ENCODE measurements around the gene GRID1. TPM values are rescaled to one million over a fixed set of nuclear protein-coding genes. Genes with fewer than 3 reads are reported as not detected.

Gene GRID1
- total and polyA plus RNA-seq, 9 of the 15 experiments (the other 6 are each of a cell fraction or from before 2014, with no cell fraction given) = 0.01 to 7.2 (median 1.2) TPM

GRCh38 chr10:86179961-86180360 lies 186.6 kb downstream of the GRID1 start:
- Histone ChIP-seq H3K9me3 (replicated peaks; ENCODE audit: control insufficient read depth, insufficient read depth, low read depth, low read length) (no peaks in the 10 kb centered on the region), H3K4me1 (replicated peaks in 1 of 2; ENCODE audit: control insufficient read depth in 2 of 2, insufficient read depth in 2 of 2, low read length in 2 of 2) (no peaks in the 10 kb centered on the region), H3K4me3 (no peak overlapping the region), H3K4me2 (ENCODE audit: insufficient read depth, low read length) (no peak overlapping the region), H3K79me2 (ENCODE audit: control insufficient read depth, insufficient read depth, low read length) (no peaks in the 10 kb centered on the region), H3K9ac (ENCODE audit: insufficient read depth in 1 of 2, low read depth in 2 of 2, low read length in 2 of 2) (no peak overlapping the region), H3K9me1 (ENCODE audit: control insufficient read depth, insufficient read depth, low read length) (no peaks in the 10 kb centered on the region), H4K20me1 (replicated peaks; ENCODE audit: control insufficient read depth, insufficient read depth, low read length) (0 out of 2 replicates have a peak, but pooled peaks cover 5% of the 10 kb centered on the region), H3K36me3 (ENCODE audit: control insufficient read depth, insufficient read depth, low read length) (no peaks in the 10 kb centered on the region), H3K27me3 (ENCODE audit: control insufficient read depth in 2 of 2, insufficient read depth in 2 of 2, low read length in 2 of 2) (peaks cover 0 to 8% of the 10 kb centered on the region in 2 experiments; a peak in 1 of 5 replicates), H3K27ac (ENCODE audit: extremely low read depth, low read depth, low read length) (no peak overlapping the region), H2AFZ (ENCODE audit: low read depth, low read length) (no peak overlapping the region)
- in situ Hi-C loops (cut with MboI) = no loop called here
- intact Hi-C loops (cut with micrococcal nuclease) = no loop called here
- WGBS (ENCODE audit: insufficient coverage, low coverage, missing lambda C conversion rate) = 0% methylated on average over 6 of the region's 7 CpGs
- DNase-seq (ENCODE audit: extremely low read depth in 1 of 4, low spot score in 3 of 4) (no peak), FAIRE-seq (no peak), ATAC-seq (no peak)
- BruUV-seq (replicated peaks) = no TSS peak
- TF ChIP-seq U2AF1 (optimal IDR thresholded peaks at IDR 0.05; ENCODE audit: low read depth, low read length) (no peak), STAT5B (CRISPR knock-in tag; IDR thresholded peaks at IDR 0.05) (no peak), ZKSCAN3 (CRISPR knock-in tag; IDR thresholded peaks at IDR 0.05) (no peak), NRF1 (conservative IDR thresholded peaks at IDR 0.05 in 1 of 2, IDR thresholded peaks at IDR 0.05 in 1 of 2) (no peak), SMARCC2 (IDR thresholded peaks at IDR 0.05; ENCODE audit: low read depth) (no peak), SREBF2 (CRISPR knock-in tag; IDR thresholded peaks at IDR 0.05) (no peak), SMARCA4 (IDR thresholded peaks at IDR 0.05) (no peak), MAFG (tag; conservative IDR thresholded peaks at IDR 0.05) (no peak), ZBTB12 (CRISPR knock-in tag; IDR thresholded peaks at IDR 0.05) (no peak), EZH2 (IDR thresholded peaks at IDR 0.05; ENCODE audit: borderline replicate concordance, low read depth, low read length) (no peak), HOXB6 (CRISPR knock-in tag; IDR thresholded peaks at IDR 0.05; ENCODE audit: borderline replicate concordance) (no peak), ZNF165 (CRISPR knock-in tag; IDR thresholded peaks at IDR 0.05; ENCODE audit: borderline replicate concordance) (no peak), GTF2A2 (tag; IDR thresholded peaks at IDR 0.05) (no peak), TEAD4 (IDR thresholded peaks at IDR 0.05; ENCODE audit: low read length) (no peak), TEAD4 (CRISPR knock-in tag; IDR thresholded peaks at IDR 0.05; ENCODE audit: borderline replicate concordance) (no peak), ARHGAP35 (IDR thresholded peaks at IDR 0.05; ENCODE audit: partially characterized antibody) (no peak), FUS (optimal IDR thresholded peaks at IDR 0.05; ENCODE audit: low read depth, low read length) (no peak)
- TF ChIP-seq, protein P1, sequence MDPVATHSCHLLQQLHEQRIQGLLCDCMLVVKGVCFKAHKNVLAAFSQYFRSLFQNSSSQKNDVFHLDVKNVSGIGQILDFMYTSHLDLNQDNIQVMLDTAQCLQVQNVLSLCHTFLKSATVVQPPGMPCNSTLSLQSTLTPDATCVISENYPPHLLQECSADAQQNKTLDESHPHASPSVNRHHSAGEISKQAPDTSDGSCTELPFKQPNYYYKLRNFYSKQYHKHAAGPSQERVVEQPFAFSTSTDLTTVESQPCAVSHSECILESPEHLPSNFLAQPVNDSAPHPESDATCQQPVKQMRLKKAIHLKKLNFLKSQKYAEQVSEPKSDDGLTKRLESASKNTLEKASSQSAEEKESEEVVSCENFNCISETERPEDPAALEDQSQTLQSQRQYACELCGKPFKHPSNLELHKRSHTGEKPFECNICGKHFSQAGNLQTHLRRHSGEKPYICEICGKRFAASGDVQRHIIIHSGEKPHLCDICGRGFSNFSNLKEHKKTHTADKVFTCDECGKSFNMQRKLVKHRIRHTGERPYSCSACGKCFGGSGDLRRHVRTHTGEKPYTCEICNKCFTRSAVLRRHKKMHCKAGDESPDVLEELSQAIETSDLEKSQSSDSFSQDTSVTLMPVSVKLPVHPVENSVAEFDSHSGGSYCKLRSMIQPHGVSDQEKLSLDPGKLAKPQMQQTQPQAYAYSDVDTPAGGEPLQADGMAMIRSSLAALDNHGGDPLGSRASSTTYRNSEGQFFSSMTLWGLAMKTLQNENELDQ (CRISPR knock-in tag; IDR thresholded peaks at IDR 0.05; ENCODE audit: borderline replicate concordance) = no peak
- TF ChIP-seq, protein P2, sequence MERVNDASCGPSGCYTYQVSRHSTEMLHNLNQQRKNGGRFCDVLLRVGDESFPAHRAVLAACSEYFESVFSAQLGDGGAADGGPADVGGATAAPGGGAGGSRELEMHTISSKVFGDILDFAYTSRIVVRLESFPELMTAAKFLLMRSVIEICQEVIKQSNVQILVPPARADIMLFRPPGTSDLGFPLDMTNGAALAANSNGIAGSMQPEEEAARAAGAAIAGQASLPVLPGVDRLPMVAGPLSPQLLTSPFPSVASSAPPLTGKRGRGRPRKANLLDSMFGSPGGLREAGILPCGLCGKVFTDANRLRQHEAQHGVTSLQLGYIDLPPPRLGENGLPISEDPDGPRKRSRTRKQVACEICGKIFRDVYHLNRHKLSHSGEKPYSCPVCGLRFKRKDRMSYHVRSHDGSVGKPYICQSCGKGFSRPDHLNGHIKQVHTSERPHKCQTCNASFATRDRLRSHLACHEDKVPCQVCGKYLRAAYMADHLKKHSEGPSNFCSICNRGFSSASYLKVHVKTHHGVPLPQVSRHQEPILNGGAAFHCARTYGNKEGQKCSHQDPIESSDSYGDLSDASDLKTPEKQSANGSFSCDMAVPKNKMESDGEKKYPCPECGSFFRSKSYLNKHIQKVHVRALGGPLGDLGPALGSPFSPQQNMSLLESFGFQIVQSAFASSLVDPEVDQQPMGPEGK (CRISPR knock-in tag; IDR thresholded peaks at IDR 0.05; ENCODE audit: borderline replicate concordance) = no peak
- ChIA-PET POLR2A (interaction anchor here (0.6 kb wide), 1 partner anchor 142 kb away, joined by 3 read pairs; no protein-coding TSS in a partner anchor), CTCF (ENCODE audit: low intra/inter-chr PET ratio) (no interaction called here)
